GM19468 (cell line): ENCODE data around the gene ARHGAP42.

Experiments
- ATAC-seq: cut with Tn5 transposase; IDR thresholded peaks from one replicate; pipeline ENCODE4 v1.9.1; 2021; ENCODE audit warnings: mild to moderate bottlenecking, moderate library complexity, moderate number of reproducible peaks; ENCODE audit not compliant: unreplicated experiment; ENCODE audit errors: extremely low read depth

ARHGAP42 gene

GRCh38 chr11:100788561-100789295, 101.6 kb downstream of the ARHGAP42 start:
- ATAC-seq, result no peak

GRCh38 chr11:100789500-100789899, 102.4 kb downstream of the ARHGAP42 start:
- no peak for ATAC-seq

GRCh38 chr11:100790073-100790472, 103.0 kb downstream of the ARHGAP42 start:
- ATAC-seq, result no peak

- ATAC-seq, result no peak
Observed at GRCh38 chr11:100791103-100791502, 104.0 kb downstream of the ARHGAP42 start.

- no peak for ATAC-seq
Observed at GRCh38 chr11:100791860-100792259, 104.8 kb downstream of the ARHGAP42 start.

- no peak for ATAC-seq
Observed at GRCh38 chr11:100793525-100793924, 106.4 kb downstream of the ARHGAP42 start.

GRCh38 chr11:100794446-100794845, 107.4 kb downstream of the ARHGAP42 start:
- no peak for ATAC-seq

- ATAC-seq, result no peak
Observed at GRCh38 chr11:100799445-100799844, 112.4 kb downstream of the ARHGAP42 start.

- ATAC-seq, result no peak
Observed at GRCh38 chr11:100800202-100800601, 113.1 kb downstream of the ARHGAP42 start.

- no peak for ATAC-seq
Observed at GRCh38 chr11:100801225-100801999, 114.3 kb downstream of the ARHGAP42 start.

GRCh38 chr11:100805506-100806199, 118.6 kb downstream of the ARHGAP42 start:
- no peak for ATAC-seq

- no peak for ATAC-seq
Observed at GRCh38 chr11:100806296-100806695, 119.2 kb downstream of the ARHGAP42 start.

GRCh38 chr11:100808904-100809491, 121.9 kb downstream of the ARHGAP42 start:
- ATAC-seq, result no peak

- no peak for ATAC-seq
Observed at GRCh38 chr11:100810146-100810545, 123.1 kb downstream of the ARHGAP42 start.

GRCh38 chr11:100810666-100811065, 123.6 kb downstream of the ARHGAP42 start:
- ATAC-seq, result no peak

GRCh38 chr11:100812517-100812916, 125.4 kb downstream of the ARHGAP42 start:
- no peak for ATAC-seq

GRCh38 chr11:100815787-100816330, 128.8 kb downstream of the ARHGAP42 start:
- no peak for ATAC-seq

GRCh38 chr11:100816823-100817222, 129.7 kb downstream of the ARHGAP42 start:
- ATAC-seq, result no peak

- ATAC-seq, result no peak
Observed at GRCh38 chr11:100817620-100818019, 130.5 kb downstream of the ARHGAP42 start.

GRCh38 chr11:100820621-100821020, 133.5 kb downstream of the ARHGAP42 start:
- no peak for ATAC-seq
